ENCODE measurements around the gene NEDD4L. TPM values are rescaled to one million over a fixed set of nuclear protein-coding genes. Genes with fewer than 3 reads are reported as not detected.

The NEDD4L gene
- total and polyA plus RNA-seq, 10 of the 15 experiments (the other 5 are each of a cell fraction or from before 2014, with no cell fraction given) = 7.4 to 24.0 (median 17.7) TPM

- TF ChIP-seq POLR2AphosphoS2 (IDR thresholded peaks at IDR 0.05; ENCODE audit: low read depth, low read length) (no peak), POLR2A (IDR thresholded peaks at IDR 0.05; ENCODE audit: low read depth, low read length) (no peak), PML (IDR thresholded peaks at IDR 0.05; ENCODE audit: low read length) (no peak), HCFC1 (IDR thresholded peaks at IDR 0.05; ENCODE audit: low read length) (no peak), PAX8 (IDR thresholded peaks at IDR 0.05) (no peak), CREM (IDR thresholded peaks at IDR 0.05; ENCODE audit: low read depth) (peak; percentile 42; the same call in 1 of the 2 replicates), YY1 (IDR thresholded peaks at IDR 0.05; ENCODE audit: low read depth, low read length) (peak; percentile 78), IKZF2 (IDR thresholded peaks at IDR 0.05) (0 out of 4 replicates have a peak, but pooled peaks of 1 of the 2 experiments have one; percentile 4), ATF7 (IDR thresholded peaks at IDR 0.05; ENCODE audit: low read depth) (no peak), CHD4 (IDR thresholded peaks at IDR 0.05) (no peak), MAX (IDR thresholded peaks at IDR 0.05; ENCODE audit: low read depth, low read length) (peak; percentile 61; the same call in 1 of the 2 replicates), NR2F1 (conservative IDR thresholded peaks at IDR 0.05) (no peak; the same call in 1 of the 2 replicates), SP1 (IDR thresholded peaks at IDR 0.05; ENCODE audit: low read depth, low read length) (no peak), RFX5 (IDR thresholded peaks at IDR 0.05; ENCODE audit: low read depth, low read length) (peak; percentile 7; the same call in 1 of the 2 replicates), ATF3 (IDR thresholded peaks at IDR 0.05; ENCODE audit: borderline replicate concordance, extremely low read depth, low read depth, low read length) (no peak), USF2 (IDR thresholded peaks at IDR 0.05; ENCODE audit: borderline replicate concordance, low read depth, low read length) (no peak), CHD2 (IDR thresholded peaks at IDR 0.05; ENCODE audit: borderline replicate concordance, low read depth, low read length) (0 out of 2 replicates have a peak, but pooled peaks have one; percentile 23), BMI1 (IDR thresholded peaks at IDR 0.05; ENCODE audit: borderline replicate concordance) (no peak), RCOR1 (conservative IDR thresholded peaks at IDR 0.05; ENCODE audit: low read depth, low read length) (0 out of 2 replicates have a peak, but pooled peaks have one; percentile 58), MTA3 (IDR thresholded peaks at IDR 0.05; ENCODE audit: borderline replicate concordance, low read length) (no peak), SPI1 (IDR thresholded peaks at IDR 0.05; ENCODE audit: borderline replicate concordance, insufficient read depth, low read depth, low read length) (no peak), WRNIP1 (IDR thresholded peaks at IDR 0.05; ENCODE audit: borderline replicate concordance, low read depth, low read length) (no peak), IRF4 (IDR thresholded peaks at IDR 0.05; ENCODE audit: low read depth, low read length) (no peak)
- TF ChIP-seq, protein P1, sequence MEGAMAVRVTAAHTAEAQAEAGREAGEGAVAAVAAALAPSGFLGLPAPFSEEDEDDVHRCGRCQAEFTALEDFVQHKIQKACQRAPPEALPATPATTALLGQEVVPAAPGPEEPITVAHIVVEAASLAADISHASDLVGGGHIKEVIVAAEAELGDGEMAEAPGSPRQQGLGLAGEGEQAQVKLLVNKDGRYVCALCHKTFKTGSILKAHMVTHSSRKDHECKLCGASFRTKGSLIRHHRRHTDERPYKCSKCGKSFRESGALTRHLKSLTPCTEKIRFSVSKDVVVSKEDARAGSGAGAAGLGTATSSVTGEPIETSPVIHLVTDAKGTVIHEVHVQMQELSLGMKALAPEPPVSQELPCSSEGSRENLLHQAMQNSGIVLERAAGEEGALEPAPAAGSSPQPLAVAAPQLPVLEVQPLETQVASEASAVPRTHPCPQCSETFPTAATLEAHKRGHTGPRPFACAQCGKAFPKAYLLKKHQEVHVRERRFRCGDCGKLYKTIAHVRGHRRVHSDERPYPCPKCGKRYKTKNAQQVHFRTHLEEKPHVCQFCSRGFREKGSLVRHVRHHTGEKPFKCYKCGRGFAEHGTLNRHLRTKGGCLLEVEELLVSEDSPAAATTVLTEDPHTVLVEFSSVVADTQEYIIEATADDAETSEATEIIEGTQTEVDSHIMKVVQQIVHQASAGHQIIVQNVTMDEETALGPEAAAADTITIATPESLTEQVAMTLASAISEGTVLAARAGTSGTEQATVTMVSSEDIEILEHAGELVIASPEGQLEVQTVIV (IDR thresholded peaks at IDR 0.05; ENCODE audit: borderline replicate concordance, partially characterized antibody) = no peak
- TF ChIP-seq, protein P2, sequence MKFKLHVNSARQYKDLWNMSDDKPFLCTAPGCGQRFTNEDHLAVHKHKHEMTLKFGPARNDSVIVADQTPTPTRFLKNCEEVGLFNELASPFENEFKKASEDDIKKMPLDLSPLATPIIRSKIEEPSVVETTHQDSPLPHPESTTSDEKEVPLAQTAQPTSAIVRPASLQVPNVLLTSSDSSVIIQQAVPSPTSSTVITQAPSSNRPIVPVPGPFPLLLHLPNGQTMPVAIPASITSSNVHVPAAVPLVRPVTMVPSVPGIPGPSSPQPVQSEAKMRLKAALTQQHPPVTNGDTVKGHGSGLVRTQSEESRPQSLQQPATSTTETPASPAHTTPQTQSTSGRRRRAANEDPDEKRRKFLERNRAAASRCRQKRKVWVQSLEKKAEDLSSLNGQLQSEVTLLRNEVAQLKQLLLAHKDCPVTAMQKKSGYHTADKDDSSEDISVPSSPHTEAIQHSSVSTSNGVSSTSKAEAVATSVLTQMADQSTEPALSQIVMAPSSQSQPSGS (IDR thresholded peaks at IDR 0.05; ENCODE audit: low read length) = no peak
Measured at GRCh38 chr18:58043491-58044369, at the start of gene NEDD4L (continued).
